WI38 (cell line): ENCODE results near the gene UBE2Z.

Experiments used
- H3K4me3 ChIP-seq: 2 replicates; pipeline ENCODE4 v1.5.1; 2011; ENCODE audit warnings: low read depth, mild to moderate bottlenecking, control low read depth, low read length
- CTCF ChIP-seq: IDR thresholded peaks from 2 replicates; pipeline ENCODE4 v1.5.1; 2012; ENCODE audit warnings: low read depth, mild to moderate bottlenecking, control low read depth, low read length

Gene UBE2Z

DNA sequence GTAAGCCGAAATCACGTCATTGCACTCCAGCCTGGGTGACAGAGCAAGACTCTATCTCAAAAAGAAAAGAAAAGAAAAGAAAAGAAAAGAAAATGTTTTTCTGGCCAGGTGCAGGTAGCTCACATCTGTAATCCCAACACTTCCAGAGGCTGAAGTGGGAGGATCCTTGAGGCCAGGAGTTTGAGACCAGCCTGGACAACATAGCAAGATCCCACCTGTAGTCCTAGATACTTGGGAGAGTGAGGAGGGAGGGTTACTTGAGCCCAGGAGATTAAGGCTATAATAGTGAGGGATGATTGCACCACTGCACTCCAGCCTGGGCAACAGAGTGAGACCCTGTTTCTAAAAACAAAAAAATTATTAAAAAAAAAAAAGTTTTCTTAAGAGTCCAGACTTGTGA, 18.1 kb upstream of the UBE2Z start:
- H3K4me3 ChIP-seq = no peak overlapping the region
- TF ChIP-seq CTCF = no peak

DNA sequence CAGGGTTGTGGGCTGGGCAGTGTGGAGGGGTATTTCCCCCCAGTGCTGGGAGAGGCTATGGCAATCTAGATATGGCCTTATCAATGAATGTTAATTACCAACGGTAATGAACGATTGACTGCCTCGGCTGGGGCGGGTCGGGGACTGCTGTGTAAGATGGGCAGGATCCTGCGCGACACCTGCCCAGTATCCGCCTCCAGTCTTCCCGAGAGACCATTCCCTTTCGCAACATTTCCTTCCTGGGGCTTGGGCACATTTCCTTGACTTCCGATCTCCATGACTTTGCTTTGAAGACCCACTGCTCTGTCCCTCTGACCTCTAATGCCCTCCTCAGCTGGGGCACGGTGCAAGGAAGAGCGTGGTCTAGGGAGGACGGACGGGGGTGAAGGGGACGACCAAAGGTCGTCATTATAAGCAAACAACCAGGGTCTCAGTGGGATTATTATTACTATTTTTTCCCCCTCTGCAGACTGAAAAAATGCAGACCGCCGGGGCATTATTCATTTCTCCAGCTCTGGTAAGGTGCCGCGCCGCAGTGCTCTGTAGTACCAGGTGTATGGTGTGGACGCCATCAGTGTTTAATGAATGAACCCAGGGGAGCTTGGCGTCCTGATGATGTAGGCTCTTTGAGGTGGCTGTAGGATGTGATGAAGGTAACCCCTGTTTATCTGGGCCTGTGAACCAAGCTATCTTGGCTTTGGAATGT, 15.1 kb upstream of the UBE2Z start:
- peak overlapping the region; percentile 97 for H3K4me3 ChIP-seq
- TF ChIP-seq CTCF = no peak

- peak overlapping the region; percentile 97 for H3K4me3 ChIP-seq
- TF ChIP-seq CTCF = no peak
Measured at GRCh38 chr17:48893646-48894508, 14.3 kb upstream of the UBE2Z start.

DNA sequence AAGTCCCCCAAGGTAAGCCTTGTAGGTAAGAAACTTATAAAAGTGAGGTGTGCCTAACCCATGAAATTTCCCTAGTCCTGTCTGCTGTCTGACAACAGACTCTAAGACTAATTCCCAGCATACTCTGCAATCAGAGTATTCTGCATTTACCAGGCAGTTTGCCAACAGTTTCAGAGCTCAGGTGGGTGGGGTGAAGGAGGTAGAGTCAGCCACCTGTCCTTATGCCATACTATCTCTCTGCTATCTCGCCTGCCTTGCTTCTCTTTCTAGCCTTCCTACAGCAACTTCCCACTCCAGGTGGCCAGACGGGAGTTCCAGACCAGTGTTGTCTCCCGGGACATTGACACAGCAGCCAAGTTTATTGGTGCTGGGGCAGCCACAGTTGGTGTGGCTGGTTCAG, 13.3 kb upstream of the UBE2Z start:
- no peak for TF ChIP-seq CTCF
- H3K4me3 ChIP-seq = no peak overlapping the region

DNA sequence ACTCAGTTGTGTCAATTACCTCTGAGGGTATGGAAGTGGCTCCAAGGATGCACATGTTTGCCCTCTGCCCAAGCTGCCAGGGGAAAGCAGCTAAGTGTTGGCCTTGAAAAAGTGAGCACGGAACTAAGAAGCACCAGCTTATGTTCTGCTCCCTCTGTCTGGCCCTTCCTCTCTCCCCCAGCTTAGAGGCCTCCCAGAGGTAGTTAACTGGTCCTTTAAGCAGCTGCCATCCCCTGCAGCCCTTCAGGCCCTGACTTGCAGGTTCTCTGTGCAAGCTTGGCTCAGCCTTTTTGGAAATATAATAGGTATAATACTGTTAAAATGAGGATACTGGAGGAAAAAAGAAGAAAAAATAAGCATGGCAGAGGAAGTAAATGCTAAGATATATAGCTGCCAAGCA, 7.0 kb upstream of the UBE2Z start:
- H3K4me3 ChIP-seq = no peak overlapping the region
- TF ChIP-seq CTCF = no peak

GRCh38 chr17:48903401-48903800, 4.8 kb upstream of the UBE2Z start:
- no peak for TF ChIP-seq CTCF
- H3K4me3 ChIP-seq = no peak overlapping the region

- no peak overlapping the region for H3K4me3 ChIP-seq
- no peak for TF ChIP-seq CTCF
Measured at GRCh38 chr17:48904428-48904827, 3.8 kb upstream of the UBE2Z start.
